22Rv1 (cell line): ENCODE data around the gene UBE2D3.

Source experiments
- H3K27ac ChIP-seq: fragments of 450-650 bp; 2 replicates; pipeline ENCODE4 v1.5.1; 2017
- CTCF ChIP-seq: fragments of 450-650 bp; IDR thresholded peaks from 2 replicates; pipeline ENCODE4 v1.5.1; 2017; ENCODE audit warnings: mild to moderate bottlenecking
- ZFX ChIP-seq: fragments of 450-650 bp; IDR thresholded peaks from 2 replicates; pipeline ENCODE4 v1.6.1; 2017; ENCODE audit warnings: antibody characterized with exemption, borderline replicate concordance

Gene UBE2D3

GRCh38 chr4:102862747-102863146 lies 35.4 kb upstream of the UBE2D3 start:
- H3K27ac ChIP-seq = no peak overlapping the region
- TF ChIP-seq CTCF = no peak
- no peak for TF ChIP-seq ZFX

GRCh38 chr4:102862016-102862415 lies 34.7 kb upstream of the UBE2D3 start:
- no peak overlapping the region for H3K27ac ChIP-seq
- TF ChIP-seq CTCF = no peak
- TF ChIP-seq ZFX = no peak

- no peak overlapping the region for H3K27ac ChIP-seq
- no peak for TF ChIP-seq CTCF
- TF ChIP-seq ZFX = no peak
Observed at GRCh38 chr4:102860611-102861324, 33.4 kb upstream of the UBE2D3 start.

- no peak for TF ChIP-seq ZFX
- TF ChIP-seq CTCF = no peak
- no peak overlapping the region for H3K27ac ChIP-seq
Observed at GRCh38 chr4:102858828-102859464, 31.6 kb upstream of the UBE2D3 start.

- H3K27ac ChIP-seq = no peak overlapping the region
- TF ChIP-seq ZFX = no peak
- no peak for TF ChIP-seq CTCF
Observed at GRCh38 chr4:102850370-102850769, 23.0 kb upstream of the UBE2D3 start.

GRCh38 chr4:102849579-102850104 lies 22.3 kb upstream of the UBE2D3 start:
- TF ChIP-seq CTCF = no peak
- no peak for TF ChIP-seq ZFX

GRCh38 chr4:102847687-102848086 lies 20.3 kb upstream of the UBE2D3 start:
- no peak overlapping the region for H3K27ac ChIP-seq
- no peak for TF ChIP-seq CTCF
- TF ChIP-seq ZFX = no peak

More at GRCh38 chr4:102849579-102850104, 22.3 kb upstream of the UBE2D3 start:
- H3K27ac ChIP-seq = no peak overlapping the region
